Peyer's patch (tissue), 4 donors: ENCODE results near the gene FSTL5.

ENCODE experiments used
- CTCF ChIP-seq, 6 experiments: fragments of 450-650 bp in 4 of 6; fragments of 200-600 bp in 2 of 6; sonication (generic) in 1 of 6; IDR thresholded peaks; one replicate each; pipeline ENCODE4 v1.5.1; 2017 to 2019; ENCODE audit warnings: antibody characterized with exemption in 6 of 6, mild to moderate bottlenecking in 3 of 6, moderate library complexity in 1 of 6
- POLR2A ChIP-seq, 2 donors: fragments of 450-650 bp; IDR thresholded peaks; one replicate each; pipeline ENCODE4 v1.5.1; 2017; ENCODE audit warnings: antibody characterized with exemption in 2 of 2, mild to moderate bottlenecking in 2 of 2, moderate library complexity in 2 of 2

- TF ChIP-seq CTCF (IDR thresholded peaks at IDR 0.05) (no peak), POLR2A (IDR thresholded peaks at IDR 0.05) (no peak)
Measured at GRCh38 chr4:162101337-162101736, 62.5 kb downstream of the FSTL5 start.
